Measurements from ENCODE around the gene DEGS2.

DNA sequence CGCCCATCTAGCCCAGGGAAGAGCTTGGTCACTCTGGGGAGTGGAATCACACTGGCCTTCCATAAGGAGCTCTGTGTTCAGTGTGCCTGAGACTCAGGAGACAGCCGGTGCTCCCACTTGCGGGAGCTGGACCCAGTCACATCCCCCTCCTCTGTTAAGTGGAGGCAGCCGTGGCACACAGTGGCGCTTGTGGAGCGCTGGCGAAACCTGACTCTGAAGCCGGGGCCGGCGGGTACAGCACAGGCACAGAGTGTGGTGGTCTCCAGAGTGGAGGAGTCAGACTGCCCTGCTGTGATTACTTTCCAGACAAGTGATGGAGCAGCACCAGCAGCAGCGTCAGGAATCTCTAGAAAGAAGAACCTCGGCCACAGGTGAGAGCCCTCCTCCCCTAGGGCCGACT lies 33.0 kb downstream of the DEGS2 start:
- TF ChIP-seq, protein P1, sequence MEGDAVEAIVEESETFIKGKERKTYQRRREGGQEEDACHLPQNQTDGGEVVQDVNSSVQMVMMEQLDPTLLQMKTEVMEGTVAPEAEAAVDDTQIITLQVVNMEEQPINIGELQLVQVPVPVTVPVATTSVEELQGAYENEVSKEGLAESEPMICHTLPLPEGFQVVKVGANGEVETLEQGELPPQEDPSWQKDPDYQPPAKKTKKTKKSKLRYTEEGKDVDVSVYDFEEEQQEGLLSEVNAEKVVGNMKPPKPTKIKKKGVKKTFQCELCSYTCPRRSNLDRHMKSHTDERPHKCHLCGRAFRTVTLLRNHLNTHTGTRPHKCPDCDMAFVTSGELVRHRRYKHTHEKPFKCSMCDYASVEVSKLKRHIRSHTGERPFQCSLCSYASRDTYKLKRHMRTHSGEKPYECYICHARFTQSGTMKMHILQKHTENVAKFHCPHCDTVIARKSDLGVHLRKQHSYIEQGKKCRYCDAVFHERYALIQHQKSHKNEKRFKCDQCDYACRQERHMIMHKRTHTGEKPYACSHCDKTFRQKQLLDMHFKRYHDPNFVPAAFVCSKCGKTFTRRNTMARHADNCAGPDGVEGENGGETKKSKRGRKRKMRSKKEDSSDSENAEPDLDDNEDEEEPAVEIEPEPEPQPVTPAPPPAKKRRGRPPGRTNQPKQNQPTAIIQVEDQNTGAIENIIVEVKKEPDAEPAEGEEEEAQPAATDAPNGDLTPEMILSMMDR (IDR thresholded peaks at IDR 0.05): no peak
- no peak for TF ChIP-seq POLR2AphosphoS5 (IDR thresholded peaks at IDR 0.05)
- TF ChIP-seq POLR2A (IDR thresholded peaks at IDR 0.05): no peak
